ENCODE measurements around the gene SKAP1.
"Not testable (repeated sequence)": the region's sequence is repeated elsewhere in the genome, so short reads cannot be mapped to it uniquely, and the experiment has no call there.

Gene SKAP1

GRCh38 chr17:48445248-48445620 lies 15.2 kb upstream of the SKAP1 start:
- no peak for DNase-seq (ENCODE audit: low read depth)

- no peak for DNase-seq (ENCODE audit: low read depth)
Measured at GRCh38 chr17:48444516-48445247, 14.7 kb upstream of the SKAP1 start.

GRCh38 chr17:48443712-48444111 lies 13.7 kb upstream of the SKAP1 start:
- DNase-seq (ENCODE audit: low read depth): no peak

GRCh38 chr17:48442819-48443218 lies 12.8 kb upstream of the SKAP1 start:
- no peak for DNase-seq (ENCODE audit: low read depth)

- DNase-seq (ENCODE audit: low read depth): no peak
Measured at GRCh38 chr17:48441862-48442261, 11.8 kb upstream of the SKAP1 start.

- DNase-seq (ENCODE audit: low read depth): no peak
Measured at GRCh38 chr17:48441231-48441711, 11.3 kb upstream of the SKAP1 start.

GRCh38 chr17:48440669-48441068 lies 10.7 kb upstream of the SKAP1 start:
- DNase-seq (ENCODE audit: low read depth): no peak

- DNase-seq (ENCODE audit: low read depth): no peak
Measured at GRCh38 chr17:48439875-48440505, 10.0 kb upstream of the SKAP1 start.

GRCh38 chr17:48439110-48439850 lies 9.3 kb upstream of the SKAP1 start:
- no peak for DNase-seq (ENCODE audit: low read depth)

GRCh38 chr17:48438516-48439061 lies 8.6 kb upstream of the SKAP1 start:
- DNase-seq (ENCODE audit: low read depth): no peak

- no peak for DNase-seq (ENCODE audit: low read depth)
Measured at GRCh38 chr17:48433896-48434295, 3.9 kb upstream of the SKAP1 start.

- DNase-seq (ENCODE audit: low read depth): no peak
Measured at GRCh38 chr17:48432820-48433775, 3.1 kb upstream of the SKAP1 start.

GRCh38 chr17:48429156-48429555 lies 858 bp downstream of the SKAP1 start:
- no peak for DNase-seq (ENCODE audit: low read depth)

- DNase-seq (ENCODE audit: low read depth): no peak
Measured at GRCh38 chr17:48427598-48427997, 2.4 kb downstream of the SKAP1 start.

GRCh38 chr17:48426761-48427500 lies 3.1 kb downstream of the SKAP1 start:
- no peak for DNase-seq (ENCODE audit: low read depth)

GRCh38 chr17:48426019-48426665 lies 3.9 kb downstream of the SKAP1 start:
- DNase-seq (ENCODE audit: low read depth): no peak

- DNase-seq (ENCODE audit: low read depth): not testable (repeated sequence)
Measured at GRCh38 chr17:48422060-48422459, 8.0 kb downstream of the SKAP1 start.

GRCh38 chr17:48420823-48421222 lies 9.2 kb downstream of the SKAP1 start:
- no peak for DNase-seq (ENCODE audit: low read depth)

GRCh38 chr17:48416971-48417370 lies 13.0 kb downstream of the SKAP1 start:
- no peak for DNase-seq (ENCODE audit: low read depth)
